Fibroblast of lung (primary cell): ENCODE measurements around the gene CD302. TPM values are rescaled to one million over a fixed set of nuclear protein-coding genes. Genes with fewer than 3 reads are reported as not detected.
A peak's percentile ranks its signal among the peaks of the same experiment; 100 is the strongest.
"Not testable (repeated sequence)": the region's sequence is repeated elsewhere in the genome, so short reads cannot be mapped to it uniquely, and the experiment has no call there.

ENCODE experiments used
- DNase-seq, 2 donors: peaks; one replicate each; pipeline versions ENCODE4 v3.0.0 to v3.0.0-alpha.2; 2010; ENCODE audit warnings: low read depth in 2 of 2
- H2AFZ ChIP-seq: 2 replicates; pipeline ENCODE4 v1.5.1; 2012; ENCODE audit warnings: low read length, control low read depth, inconsistent platforms
- H3K27ac ChIP-seq: 2 replicates; pipeline ENCODE4 v1.5.1; 2011; ENCODE audit warnings: low read length, control low read depth; ENCODE audit not compliant: insufficient read depth
- H3K27me3 ChIP-seq: 2 replicates; pipeline ENCODE4 v1.5.1; 2011; ENCODE audit warnings: mild to moderate bottlenecking, low read length; ENCODE audit not compliant: control insufficient read depth, insufficient read depth
- H3K36me3 ChIP-seq: 2 replicates; pipeline ENCODE4 v1.5.1; 2011; ENCODE audit warnings: low read length; ENCODE audit not compliant: control insufficient read depth, insufficient read depth
- H3K4me1 ChIP-seq: 2 replicates; pipeline ENCODE4 v1.5.1; 2011; ENCODE audit warnings: low read length; ENCODE audit not compliant: control insufficient read depth, insufficient read depth; ENCODE audit errors: extremely low read depth
- H3K4me2 ChIP-seq: 2 replicates; pipeline ENCODE4 v1.5.1; 2011; ENCODE audit warnings: low read length, control low read depth; ENCODE audit not compliant: insufficient read depth; ENCODE audit errors: extremely low read depth
- H3K4me3 ChIP-seq, 4 experiments: fragments of 200-600 bp in 1 of 4; sonication (generic) in 1 of 4; replicated peaks in 1 of 4; 2 replicates each; pipeline ENCODE4 v1.5.1; 2011 to 2016; ENCODE audit warnings: low read length in 4 of 4, low read depth in 3 of 4, mild to moderate bottlenecking in 3 of 4, control low read depth in 2 of 4, inconsistent platforms in 1 of 4, mixed read lengths in 1 of 4; ENCODE audit not compliant: insufficient read depth in 1 of 4; ENCODE audit errors: control extremely low read depth in 1 of 4
- H3K79me2 ChIP-seq: 2 replicates; pipeline ENCODE4 v1.5.1; 2012; ENCODE audit warnings: mild to moderate bottlenecking, low read length, inconsistent platforms; ENCODE audit not compliant: control insufficient read depth, insufficient read depth
- H3K9ac ChIP-seq: 2 replicates; pipeline ENCODE4 v1.5.1; 2011; ENCODE audit warnings: mild to moderate bottlenecking, low read length, control low read depth; ENCODE audit not compliant: insufficient read depth
- H3K9me3 ChIP-seq: 2 replicates; pipeline ENCODE4 v1.5.1; 2012; ENCODE audit warnings: low read depth, low read length; ENCODE audit not compliant: control insufficient read depth, insufficient read depth
- H4K20me1 ChIP-seq: 2 replicates; pipeline ENCODE4 v1.5.1; 2011; ENCODE audit warnings: low read length; ENCODE audit not compliant: control insufficient read depth, insufficient read depth; ENCODE audit errors: extremely low read depth
- EZH2 ChIP-seq: IDR thresholded peaks from 2 replicates; pipeline ENCODE4 v1.5.1; 2012; ENCODE audit warnings: low read length, control low read depth, mild to moderate bottlenecking; ENCODE audit errors: missing control alignments
- polyA plus RNA-seq, 2 donors: library from polyadenylated mRNA; depleted of rRNA in 1 of 2; stranded (reverse) in 1 of 2; unstranded in 1 of 2; fragments of >200 nt; gene quantifications; 2 replicates each; pipeline ENCODE4 v1.2.1, GENCODE V29; 2011 to 2012; ENCODE audit warnings: missing spikeins in 1 of 2
- total RNA-seq: library from RNA; depleted of rRNA; stranded (reverse); fragments of >200 nt; gene quantifications from 2 replicates; pipeline ENCODE4 v1.2.1, GENCODE V29; 2014
- TF ChIP-seq, protein P1 (sequence below), 2 donors: IDR thresholded peaks in 1 of 2; conservative IDR thresholded peaks in 1 of 2; 1 replicate in 1 of 2; 2 replicates in 1 of 2; pipeline ENCODE4 v1.5.1; 2011 to 2012; ENCODE audit warnings: low read length in 2 of 2, control low read depth in 1 of 2, inconsistent platforms in 1 of 2, low read depth in 1 of 2, mild to moderate bottlenecking in 1 of 2

CD302 gene
- total and polyA plus RNA-seq, 2 donors (not counting 1 experiment from before 2014, with no cell fraction given): 9.4 to 19.1 TPM

GRCh38 chr2:159785195-159785594 lies 12.8 kb downstream of the CD302 start:
- Histone ChIP-seq H3K27ac (no peak overlapping the region), H3K9ac (no peak overlapping the region), H3K79me2 (no peaks in the 10 kb centered on the region), H3K4me1 (no peaks in the 10 kb centered on the region), H3K36me3 (no peaks in the 10 kb centered on the region), H3K4me3 (no peak overlapping the region), H3K27me3 (no peaks in the 10 kb centered on the region), H4K20me1 (no peaks in the 10 kb centered on the region), H3K4me2 (no peak overlapping the region), H3K9me3 (no peaks in the 10 kb centered on the region), H2AFZ (no peak overlapping the region)
- no peak for DNase-seq
- TF ChIP-seq, protein P1, sequence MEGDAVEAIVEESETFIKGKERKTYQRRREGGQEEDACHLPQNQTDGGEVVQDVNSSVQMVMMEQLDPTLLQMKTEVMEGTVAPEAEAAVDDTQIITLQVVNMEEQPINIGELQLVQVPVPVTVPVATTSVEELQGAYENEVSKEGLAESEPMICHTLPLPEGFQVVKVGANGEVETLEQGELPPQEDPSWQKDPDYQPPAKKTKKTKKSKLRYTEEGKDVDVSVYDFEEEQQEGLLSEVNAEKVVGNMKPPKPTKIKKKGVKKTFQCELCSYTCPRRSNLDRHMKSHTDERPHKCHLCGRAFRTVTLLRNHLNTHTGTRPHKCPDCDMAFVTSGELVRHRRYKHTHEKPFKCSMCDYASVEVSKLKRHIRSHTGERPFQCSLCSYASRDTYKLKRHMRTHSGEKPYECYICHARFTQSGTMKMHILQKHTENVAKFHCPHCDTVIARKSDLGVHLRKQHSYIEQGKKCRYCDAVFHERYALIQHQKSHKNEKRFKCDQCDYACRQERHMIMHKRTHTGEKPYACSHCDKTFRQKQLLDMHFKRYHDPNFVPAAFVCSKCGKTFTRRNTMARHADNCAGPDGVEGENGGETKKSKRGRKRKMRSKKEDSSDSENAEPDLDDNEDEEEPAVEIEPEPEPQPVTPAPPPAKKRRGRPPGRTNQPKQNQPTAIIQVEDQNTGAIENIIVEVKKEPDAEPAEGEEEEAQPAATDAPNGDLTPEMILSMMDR (conservative IDR thresholded peaks at IDR 0.05 in 1 of 2, IDR thresholded peaks at IDR 0.05 in 1 of 2; ENCODE audit: low read depth in 1 of 2, low read length in 2 of 2): no peak
- TF ChIP-seq EZH2: no peak

GRCh38 chr2:159784744-159785143 lies 13.3 kb downstream of the CD302 start:
- not testable (repeated sequence) for H3K4me2 ChIP-seq, H3K27me3 ChIP-seq, H3K4me1 ChIP-seq, H3K36me3 ChIP-seq, H3K9me3 ChIP-seq, H3K79me2 ChIP-seq, H4K20me1 ChIP-seq, DNase-seq, H3K4me3 ChIP-seq, H3K27ac ChIP-seq, H2AFZ ChIP-seq, H3K9ac ChIP-seq

DNA sequence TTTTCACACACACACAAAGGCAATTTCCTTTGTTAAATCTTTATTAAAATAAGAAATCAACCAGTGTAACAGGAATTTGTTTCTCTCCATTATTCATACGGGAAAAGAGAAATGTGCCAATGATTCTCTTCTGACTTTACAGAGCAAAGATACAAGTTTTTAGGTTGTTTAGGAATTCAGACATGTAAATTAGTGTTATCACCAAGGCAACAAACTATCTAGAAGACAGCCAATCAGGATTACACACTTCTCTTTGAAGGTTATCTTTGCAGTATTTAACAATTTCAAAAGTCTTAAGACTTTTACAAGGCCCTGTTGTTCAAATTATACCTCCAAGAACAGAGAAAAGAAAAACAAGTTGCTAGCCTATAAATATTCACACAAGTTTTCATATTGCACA lies 14.5 kb downstream of the CD302 start:
- no peak for DNase-seq
- no peak overlapping the region for H3K27ac ChIP-seq
- no peaks in the 10 kb centered on the region for H3K79me2 ChIP-seq
- TF ChIP-seq EZH2: no peak
- TF ChIP-seq, protein P1 (conservative IDR thresholded peaks at IDR 0.05 in 1 of 2, IDR thresholded peaks at IDR 0.05 in 1 of 2; ENCODE audit: low read depth in 1 of 2, low read length in 2 of 2): no peak
- no peak overlapping the region for H2AFZ ChIP-seq
- no peaks in the 10 kb centered on the region for H3K9me3 ChIP-seq
- no peak overlapping the region for H3K9ac ChIP-seq
- H4K20me1 ChIP-seq: no peaks in the 10 kb centered on the region
- H3K4me3 ChIP-seq: no peak overlapping the region
- H3K27me3 ChIP-seq: no peaks in the 10 kb centered on the region
- no peaks in the 10 kb centered on the region for H3K4me1 ChIP-seq
- no peak overlapping the region for H3K4me2 ChIP-seq
- no peaks in the 10 kb centered on the region for H3K36me3 ChIP-seq

GRCh38 chr2:159776321-159776720 lies 21.7 kb downstream of the CD302 start:
- Histone ChIP-seq H3K36me3 (no peaks in the 10 kb centered on the region), H3K27ac (no peak overlapping the region), H3K9me3 (no peaks in the 10 kb centered on the region), H3K9ac (no peak overlapping the region), H3K4me2 (no peak overlapping the region), H3K4me3 (no peak overlapping the region), H4K20me1 (no peaks in the 10 kb centered on the region), H3K4me1 (no peaks in the 10 kb centered on the region), H2AFZ (no peak overlapping the region), H3K79me2 (no peaks in the 10 kb centered on the region), H3K27me3 (no peaks in the 10 kb centered on the region)
- no peak for DNase-seq
- TF ChIP-seq EZH2: no peak
- TF ChIP-seq, protein P1 (conservative IDR thresholded peaks at IDR 0.05 in 1 of 2, IDR thresholded peaks at IDR 0.05 in 1 of 2; ENCODE audit: low read depth in 1 of 2, low read length in 2 of 2): peak; percentile 14 to 23
